Measurements from ENCODE around the gene ZMYM3.

The ZMYM3 gene

GRCh38 chrX:71221145-71221544 lies 32.8 kb downstream of the ZMYM3 start:
- H3K4me3 ChIP-seq (ENCODE audit: low read depth, low read length): no peak overlapping the region

GRCh38 chrX:71217298-71217697 lies 36.6 kb downstream of the ZMYM3 start:
- TF ChIP-seq CTCF (IDR thresholded peaks at IDR 0.05; ENCODE audit: borderline replicate concordance, insufficient read depth, low read depth, low read length): no peak
- H3K4me3 ChIP-seq (ENCODE audit: low read depth, low read length): no peak overlapping the region

More at GRCh38 chrX:71221145-71221544, 32.8 kb downstream of the ZMYM3 start:
- no peak for TF ChIP-seq CTCF (IDR thresholded peaks at IDR 0.05; ENCODE audit: borderline replicate concordance, insufficient read depth, low read depth, low read length)

- TF ChIP-seq CTCF (IDR thresholded peaks at IDR 0.05; ENCODE audit: borderline replicate concordance, insufficient read depth, low read depth, low read length): no peak
Measured at GRCh38 chrX:71216485-71216884, 37.5 kb downstream of the ZMYM3 start.

GRCh38 chrX:71215338-71215912 lies 38.5 kb downstream of the ZMYM3 start:
- H3K4me3 ChIP-seq (ENCODE audit: low read depth, low read length): no peak overlapping the region
- TF ChIP-seq CTCF (IDR thresholded peaks at IDR 0.05; ENCODE audit: borderline replicate concordance, insufficient read depth, low read depth, low read length): no peak

More at GRCh38 chrX:71216485-71216884, 37.5 kb downstream of the ZMYM3 start:
- H3K4me3 ChIP-seq (ENCODE audit: low read depth, low read length): no peak overlapping the region

- no peak overlapping the region for H3K4me3 ChIP-seq (ENCODE audit: low read depth, low read length)
- no peak for TF ChIP-seq CTCF (IDR thresholded peaks at IDR 0.05; ENCODE audit: borderline replicate concordance, insufficient read depth, low read depth, low read length)
Measured at GRCh38 chrX:71214604-71215337, 39.2 kb downstream of the ZMYM3 start.

GRCh38 chrX:71214152-71214551 lies 39.8 kb downstream of the ZMYM3 start:
- H3K4me3 ChIP-seq (ENCODE audit: low read depth, low read length): no peak overlapping the region
- no peak for TF ChIP-seq CTCF (IDR thresholded peaks at IDR 0.05; ENCODE audit: borderline replicate concordance, insufficient read depth, low read depth, low read length)

- TF ChIP-seq CTCF (IDR thresholded peaks at IDR 0.05; ENCODE audit: borderline replicate concordance, insufficient read depth, low read depth, low read length): no peak
- H3K4me3 ChIP-seq (ENCODE audit: low read depth, low read length): no peak overlapping the region
Measured at GRCh38 chrX:71212536-71212935, 41.4 kb downstream of the ZMYM3 start.
